IMR-90 (cell line): ENCODE data around the gene INPP5A. TPM values are rescaled to one million over a fixed set of nuclear protein-coding genes. Genes with fewer than 3 reads are reported as not detected.

Experiments
- ATAC-seq: fragments of 200-7000 bp; cut with Tn5 transposase; 2 replicates; pipeline ENCODE4 v1.9.1; 2020; ENCODE audit warnings: low read depth, mild to moderate bottlenecking, moderate library complexity
- BruUV-seq: library from RNA; stranded (reverse); fragments of 400-500 nt; replicated peaks from 2 replicates; lab custom pipeline; 2021; lab: Mats Ljungman, UMichigan
- CTCF ChIA-PET: fragments of 300-600 bp; formaldehyde crosslinking; extraction: SDS; loops from one replicate; lab custom pipeline; 2021; ENCODE audit warnings: antibody characterized with exemption; lab: Yijun Ruan, JAX
- POLR2A ChIA-PET: fragments of 300-600 bp; sonication (Branson Sonifier 250); formaldehyde crosslinking; loops from one replicate; lab custom pipeline; 2022; ENCODE audit warnings: antibody characterized with exemption; ENCODE audit not compliant: unreplicated experiment; lab: Charles Lee
- DNase-seq: peaks from one replicate; pipeline ENCODE4 v3.0.0; 2013
- H2AFZ ChIP-seq: replicated peaks from 2 replicates; pipeline ENCODE3; 2013; ENCODE audit warnings: low read length, mild to moderate bottlenecking; ENCODE audit not compliant: poor library complexity
- H2AK5ac ChIP-seq: 2 replicates; pipeline ENCODE4 v1.6.1; 2013; ENCODE audit warnings: low read depth, low read length, inconsistent platforms
- H2AK9ac ChIP-seq: replicated peaks from 2 replicates; pipeline ENCODE3; 2013; ENCODE audit warnings: mild to moderate bottlenecking, low read depth, low read length, moderate library complexity; ENCODE audit not compliant: poor library complexity
- H2BK120ac ChIP-seq: 2 replicates; pipeline ENCODE4 v1.6.1; 2013; ENCODE audit warnings: low read depth, low read length, inconsistent platforms
- H2BK15ac ChIP-seq: 3 replicates; pipeline ENCODE4 v1.6.1; 2013; ENCODE audit warnings: low read depth, low read length, inconsistent platforms
- H2BK20ac ChIP-seq: 2 replicates; pipeline ENCODE4 v1.6.1; 2013; ENCODE audit warnings: low read depth, mild to moderate bottlenecking, inconsistent platforms, low read length, moderate library complexity
- H2BK5ac ChIP-seq: 2 replicates; pipeline ENCODE4 v1.6.1; 2013; ENCODE audit warnings: mild to moderate bottlenecking, low read depth, low read length, inconsistent platforms; ENCODE audit not compliant: poor library complexity, severe bottlenecking
- H3K14ac ChIP-seq: replicated peaks from 2 replicates; pipeline ENCODE4 v1.6.1; 2013; ENCODE audit warnings: low read depth, low read length, inconsistent platforms
- H3K18ac ChIP-seq: 2 replicates; pipeline ENCODE4 v1.6.1; 2013; ENCODE audit warnings: low read depth, low read length, control low read depth
- H3K23ac ChIP-seq: 2 replicates; pipeline ENCODE4 v1.6.1; 2013; ENCODE audit warnings: low read depth, low read length, inconsistent platforms
- H3K27ac ChIP-seq: 2 replicates; pipeline ENCODE4 v1.5.1; 2013; ENCODE audit warnings: mild to moderate bottlenecking, control low read depth, low read length; ENCODE audit not compliant: insufficient read depth
- H3K27me3 ChIP-seq: 2 replicates; pipeline ENCODE4 v1.6.1; 2013; ENCODE audit warnings: low read length; ENCODE audit not compliant: control insufficient read depth, insufficient read depth
- H3K36me3 ChIP-seq: 2 replicates; pipeline ENCODE4 v1.6.1; 2013; ENCODE audit warnings: low read length, mixed read lengths; ENCODE audit not compliant: control insufficient read depth, insufficient read depth
- H3K4ac ChIP-seq: 2 replicates; pipeline ENCODE4 v1.6.1; 2013; ENCODE audit warnings: low read depth, low read length, inconsistent platforms
- H3K4me1 ChIP-seq: 2 replicates; pipeline ENCODE4 v1.6.1; 2013; ENCODE audit warnings: low read length, mixed read lengths; ENCODE audit not compliant: control insufficient read depth, insufficient read depth
- H3K4me2 ChIP-seq: 2 replicates; pipeline ENCODE4 v1.6.1; 2013; ENCODE audit warnings: low read depth, mild to moderate bottlenecking, control low read depth, low read length, moderate library complexity
- H3K4me3 ChIP-seq: 2 replicates; pipeline ENCODE4 v1.5.1; 2013; ENCODE audit warnings: low read depth, mild to moderate bottlenecking, control low read depth, low read length, moderate library complexity; ENCODE audit not compliant: insufficient read depth
- H3K56ac ChIP-seq: 2 replicates; pipeline ENCODE4 v1.6.1; 2013; ENCODE audit warnings: low read length, inconsistent platforms; ENCODE audit not compliant: insufficient read depth; ENCODE audit errors: extremely low read depth
- H3K79me1 ChIP-seq, 2 experiments: 2 replicates each; pipeline ENCODE4 v1.6.1; 2013; ENCODE audit warnings: low read length in 2 of 2, inconsistent platforms in 1 of 2, low read depth in 1 of 2
- H3K9ac ChIP-seq: 2 replicates; pipeline ENCODE4 v1.6.1; 2013; ENCODE audit warnings: low read depth, low read length, control low read depth
- H3K9me1 ChIP-seq: 2 replicates; pipeline ENCODE4 v1.6.1; 2013; ENCODE audit warnings: low read length, inconsistent platforms; ENCODE audit not compliant: insufficient read depth
- H3K9me3 ChIP-seq: 2 replicates; pipeline ENCODE4 v1.6.1; 2013; ENCODE audit warnings: low read length; ENCODE audit not compliant: control insufficient read depth, insufficient read depth
- H4K20me1 ChIP-seq: 2 replicates; pipeline ENCODE4 v1.6.1; 2013; ENCODE audit warnings: low read length, inconsistent platforms; ENCODE audit not compliant: insufficient read depth
- H4K5ac ChIP-seq: 2 replicates; pipeline ENCODE4 v1.6.1; 2013; ENCODE audit warnings: mild to moderate bottlenecking, low read depth, low read length, control low read depth
- H4K8ac ChIP-seq, 2 experiments: 2 replicates each; pipeline ENCODE4 v1.6.1; 2013; ENCODE audit warnings: low read depth in 2 of 2, low read length in 2 of 2, control low read depth in 1 of 2, inconsistent platforms in 1 of 2
- H4K91ac ChIP-seq: 2 replicates; pipeline ENCODE4 v1.6.1; 2013; ENCODE audit warnings: low read depth, low read length, inconsistent platforms; ENCODE audit not compliant: insufficient read depth
- BHLHE40 ChIP-seq: fragments of 150-350 bp; IDR thresholded peaks from 2 replicates; pipeline ENCODE4 v1.6.1; 2016; ENCODE audit warnings: mild to moderate bottlenecking, low read depth, low read length
- CEBPB ChIP-seq: IDR thresholded peaks from 2 replicates; pipeline ENCODE4 v1.6.1; 2012; ENCODE audit warnings: low read depth, low read length, improper control_type of control experiment
- CHD1 ChIP-seq: IDR thresholded peaks from 2 replicates; pipeline ENCODE4 v1.6.1; 2012; ENCODE audit warnings: low read depth, low read length, improper control_type of control experiment
- FOS ChIP-seq: fragments of 150-350 bp; IDR thresholded peaks from 2 replicates; pipeline ENCODE4 v1.6.1; 2016; ENCODE audit warnings: low read depth, low read length
- MAFK ChIP-seq: IDR thresholded peaks from 2 replicates; pipeline ENCODE4 v1.6.1; 2012; ENCODE audit warnings: low read depth, low read length, improper control_type of control experiment
- MXI1 ChIP-seq: IDR thresholded peaks from 2 replicates; pipeline ENCODE4 v1.6.1; 2012; ENCODE audit warnings: low read depth, mild to moderate bottlenecking, low read length, moderate library complexity, borderline replicate concordance
- NFE2L2 ChIP-seq: fragments of 150-350 bp; IDR thresholded peaks from 2 replicates; pipeline ENCODE4 v1.6.1; 2016; ENCODE audit warnings: low read depth, mild to moderate bottlenecking, low read length
- POLR2A ChIP-seq: IDR thresholded peaks from 2 replicates; pipeline ENCODE4 v1.6.1; 2012; ENCODE audit warnings: mild to moderate bottlenecking, low read depth, low read length
- RAD21 ChIP-seq: IDR thresholded peaks from 2 replicates; pipeline ENCODE4 v1.6.1; 2012; ENCODE audit warnings: low read length, improper control_type of control experiment
- RCOR1 ChIP-seq: IDR thresholded peaks from 2 replicates; pipeline ENCODE4 v1.6.1; 2012; ENCODE audit warnings: mild to moderate bottlenecking, low read length, improper control_type of control experiment; ENCODE audit not compliant: insufficient replicate concordance
- SMC3 ChIP-seq: fragments of 150-350 bp; IDR thresholded peaks from 2 replicates; pipeline ENCODE4 v1.6.1; 2016; ENCODE audit warnings: low read depth, mild to moderate bottlenecking, antibody characterized with exemption, low read length, moderate library complexity
- WGBS, 2 experiments: methylation state at CpG; one replicate each; pipeline versions ENCODE4 v1.1.5 to v1.1.7; 2013; ENCODE audit warnings: missing lambda C conversion rate in 2 of 2; ENCODE audit not compliant: insufficient read length in 1 of 2; ENCODE audit errors: extremely low coverage in 2 of 2; 5-methylcytosine and 5-hydroxymethylcytosine counted together
- dilution Hi-C: fragments of 300-500 bp; cut with HindIII; formaldehyde crosslinking; loops from one replicate; pipeline ENCODE4 v1.14.3; 2018; ENCODE audit warnings: low sequenced_read_pairs; ENCODE audit not compliant: unreplicated experiment
- in situ Hi-C: fragments of 300-500 bp; cut with MboI; formaldehyde crosslinking; loops from 3 replicates; pipeline ENCODE4 v1.14.3; 2019; ENCODE audit warnings: low sequenced_read_pairs, inconsistent platforms, mixed read lengths
- intact Hi-C: fragments of 100-400 bp; cut with micrococcal nuclease; formaldehyde crosslinking; loops from 2 replicates; pipeline ENCODE4 v1.10.0; 2022
- polyA plus RNA-seq, 3 experiments: library from polyadenylated mRNA; depleted of rRNA; stranded (reverse); fragments of >200 nt; gene quantifications; 2 replicates each; pipeline ENCODE4 v1.2.3, GENCODE V29; 2012; ENCODE audit warnings: low replicate concordance in 1 of 3
- total RNA-seq: library from RNA; depleted of rRNA; stranded (reverse); fragments of >200 nt; gene quantifications from 2 replicates; pipeline ENCODE4 v1.2.3, GENCODE V29; 2012
- TF ChIP-seq, protein P1 (sequence below): fragments of 150-350 bp; IDR thresholded peaks from 2 replicates; pipeline ENCODE4 v1.6.1; 2016; ENCODE audit warnings: low read depth, mild to moderate bottlenecking, low read length, moderate library complexity, borderline replicate concordance
- TF ChIP-seq, protein P2 (sequence below): fragments of 150-350 bp; IDR thresholded peaks from 2 replicates; pipeline ENCODE4 v1.6.1; 2017; ENCODE audit warnings: mild to moderate bottlenecking, antibody characterized with exemption, low read length, low read depth

The INPP5A gene
- total and polyA plus RNA-seq, 2 of the 4 experiments (the other 2 are of a cell fraction) = 21.4 to 36.7 TPM

DNA sequence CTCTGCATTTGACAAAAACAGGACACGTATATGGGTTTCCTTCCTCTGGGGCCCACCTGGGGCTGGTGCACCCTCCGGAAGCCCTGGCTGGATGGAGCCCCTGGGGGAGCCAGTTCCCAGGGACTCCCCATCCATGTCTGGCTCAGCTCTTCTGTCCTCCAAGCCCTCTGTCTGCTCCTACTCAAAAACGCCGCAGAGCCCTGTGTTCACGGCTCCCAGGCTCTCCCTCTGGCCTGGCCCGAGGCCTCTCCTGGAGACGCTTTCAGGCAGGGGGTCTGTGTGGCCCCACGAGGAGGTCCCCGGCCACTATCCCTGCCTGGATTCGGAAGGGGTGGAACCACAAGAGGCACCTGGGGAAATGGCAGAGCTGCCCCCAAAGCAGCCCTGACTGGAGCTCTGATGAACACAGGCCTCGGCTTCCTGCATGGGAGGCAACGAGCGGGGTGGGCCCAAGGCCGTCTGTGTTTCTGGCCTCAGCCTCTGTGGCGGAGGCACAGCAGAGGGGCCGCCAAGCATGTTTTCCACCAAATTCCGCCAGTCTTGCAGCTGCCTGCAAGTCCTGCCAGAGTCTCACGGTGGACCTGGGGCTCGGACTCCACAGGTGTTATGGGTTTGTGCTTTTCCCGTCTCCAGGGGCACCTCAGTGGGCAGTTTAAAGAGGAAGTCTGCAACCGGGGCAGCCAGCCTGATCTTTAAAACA, 22.6 kb upstream of the INPP5A start (continued):
- TF ChIP-seq BHLHE40 = no peak

DNA sequence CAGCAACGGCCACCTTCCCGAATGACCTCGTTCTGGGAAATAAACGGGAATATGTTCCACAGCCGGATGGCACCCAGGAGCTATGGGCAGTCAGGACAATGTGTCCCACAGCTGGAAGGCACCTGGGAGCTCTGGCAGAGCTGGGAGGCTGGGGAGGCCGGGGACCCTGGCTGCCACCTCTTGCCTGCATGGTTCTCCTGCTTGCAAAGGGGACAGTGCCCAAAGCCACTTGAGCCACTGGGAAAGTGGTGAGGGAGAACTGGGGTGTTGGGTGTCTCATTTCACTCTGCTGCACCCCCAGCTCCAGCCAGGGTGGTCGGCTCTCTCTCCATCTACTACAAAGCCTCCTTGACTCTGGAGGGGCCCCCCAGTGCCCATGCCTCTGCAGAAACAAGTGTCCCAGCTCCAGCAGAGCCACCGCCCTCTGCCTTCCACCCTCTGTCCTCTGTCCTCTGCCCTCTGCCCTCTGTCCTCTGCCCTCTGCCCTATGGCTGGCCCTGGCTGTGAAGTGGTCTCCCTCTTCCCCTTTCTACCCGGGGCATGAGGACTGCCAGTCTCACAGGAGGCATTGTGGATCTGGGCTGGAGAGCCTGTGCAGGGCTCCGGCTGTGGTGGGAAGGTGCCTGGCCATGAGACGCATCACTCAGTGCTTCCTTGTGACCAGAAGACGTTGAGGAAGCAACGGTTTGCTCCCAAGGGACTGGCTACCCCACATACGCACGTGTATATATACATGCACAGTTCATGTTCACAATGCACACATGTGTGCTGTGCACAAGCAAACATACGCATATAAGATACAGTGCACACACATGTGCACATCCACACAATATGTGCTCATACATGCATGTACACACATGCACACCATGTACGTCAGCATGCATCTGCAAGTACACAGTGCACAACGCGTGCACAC, 21.5 kb upstream of the INPP5A start:
- Histone ChIP-seq H4K8ac (peak overlapping the region; percentile 41 to 53; a peak in 3 of 4 replicates), H2BK5ac (peak overlapping the region; percentile 67), H3K4me1 (peaks cover 27% of the 10 kb centered on the region), H2BK20ac (peak overlapping the region; percentile 84), H3K9ac (no peak overlapping the region), H3K4me3 (no peak overlapping the region), H2AK9ac (peak overlapping the region; percentile 80), H3K27me3 (no peaks in the 10 kb centered on the region), H3K18ac (no peak overlapping the region), H3K4me2 (no peak overlapping the region), H4K5ac (0 out of 2 replicates have a peak overlapping the region, but pooled peaks have one; percentile 31), H2AK5ac (peak overlapping the region; percentile 98), H2BK15ac (peak overlapping the region; percentile 46; the same call in 1 of the 3 replicates), H3K9me3 (no peaks in the 10 kb centered on the region; the same call in 1 of the 2 replicates), H2AFZ (peak overlapping the region; percentile 80), H3K4ac (peak overlapping the region; percentile 91), H3K9me1 (peaks cover 20% of the 10 kb centered on the region), H4K91ac (peak overlapping the region; percentile 71; the same call in 1 of the 2 replicates), H2BK120ac (peak overlapping the region; percentile 84), H3K23ac (0 out of 2 replicates have a peak overlapping the region, but pooled peaks have one; percentile 13), H4K20me1 (no peaks in the 10 kb centered on the region), H3K36me3 (no peaks in the 10 kb centered on the region), H3K27ac (no peak overlapping the region), H3K56ac (no peak overlapping the region), H3K14ac (peak overlapping the region; percentile 77), H3K79me1 (peaks cover 0 to 12% of the 10 kb centered on the region in 2 experiments; a peak in 2 of 4 replicates)
- dilution Hi-C loops (no loop called here), in situ Hi-C loops (no loop called here), intact Hi-C loops (loop anchor here (5.0 kb wide), 1 partner anchor 119 kb away; the partner anchor contains the start of gene PWWP2B)
- DNase-seq (no peak), ATAC-seq (no peak)
- no TSS peak for BruUV-seq
- 80% methylated on average over 10 of the region's 19 CpGs; no CpG with 5 or more reads in 1 of the 2 experiments for WGBS, 2 experiments
- CTCF ChIA-PET = no interaction called here
- POLR2A ChIA-PET = no interaction called here
- TF ChIP-seq MAFK (no peak), CEBPB (no peak), CHD1 (no peak), FOS (no peak), NFE2L2 (no peak), BHLHE40 (no peak), RAD21 (no peak), RCOR1 (no peak), POLR2A (no peak), SMC3 (no peak), MXI1 (no peak)
- TF ChIP-seq, protein P1, sequence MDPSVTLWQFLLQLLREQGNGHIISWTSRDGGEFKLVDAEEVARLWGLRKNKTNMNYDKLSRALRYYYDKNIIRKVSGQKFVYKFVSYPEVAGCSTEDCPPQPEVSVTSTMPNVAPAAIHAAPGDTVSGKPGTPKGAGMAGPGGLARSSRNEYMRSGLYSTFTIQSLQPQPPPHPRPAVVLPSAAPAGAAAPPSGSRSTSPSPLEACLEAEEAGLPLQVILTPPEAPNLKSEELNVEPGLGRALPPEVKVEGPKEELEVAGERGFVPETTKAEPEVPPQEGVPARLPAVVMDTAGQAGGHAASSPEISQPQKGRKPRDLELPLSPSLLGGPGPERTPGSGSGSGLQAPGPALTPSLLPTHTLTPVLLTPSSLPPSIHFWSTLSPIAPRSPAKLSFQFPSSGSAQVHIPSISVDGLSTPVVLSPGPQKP = no peak
- TF ChIP-seq, protein P2, sequence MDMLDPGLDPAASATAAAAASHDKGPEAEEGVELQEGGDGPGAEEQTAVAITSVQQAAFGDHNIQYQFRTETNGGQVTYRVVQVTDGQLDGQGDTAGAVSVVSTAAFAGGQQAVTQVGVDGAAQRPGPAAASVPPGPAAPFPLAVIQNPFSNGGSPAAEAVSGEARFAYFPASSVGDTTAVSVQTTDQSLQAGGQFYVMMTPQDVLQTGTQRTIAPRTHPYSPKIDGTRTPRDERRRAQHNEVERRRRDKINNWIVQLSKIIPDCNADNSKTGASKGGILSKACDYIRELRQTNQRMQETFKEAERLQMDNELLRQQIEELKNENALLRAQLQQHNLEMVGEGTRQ = no peak
